Measurements from ENCODE around the gene POLR2L.
A peak's percentile ranks its signal among the peaks of the same experiment; 100 is the strongest.

Gene POLR2L

DNA sequence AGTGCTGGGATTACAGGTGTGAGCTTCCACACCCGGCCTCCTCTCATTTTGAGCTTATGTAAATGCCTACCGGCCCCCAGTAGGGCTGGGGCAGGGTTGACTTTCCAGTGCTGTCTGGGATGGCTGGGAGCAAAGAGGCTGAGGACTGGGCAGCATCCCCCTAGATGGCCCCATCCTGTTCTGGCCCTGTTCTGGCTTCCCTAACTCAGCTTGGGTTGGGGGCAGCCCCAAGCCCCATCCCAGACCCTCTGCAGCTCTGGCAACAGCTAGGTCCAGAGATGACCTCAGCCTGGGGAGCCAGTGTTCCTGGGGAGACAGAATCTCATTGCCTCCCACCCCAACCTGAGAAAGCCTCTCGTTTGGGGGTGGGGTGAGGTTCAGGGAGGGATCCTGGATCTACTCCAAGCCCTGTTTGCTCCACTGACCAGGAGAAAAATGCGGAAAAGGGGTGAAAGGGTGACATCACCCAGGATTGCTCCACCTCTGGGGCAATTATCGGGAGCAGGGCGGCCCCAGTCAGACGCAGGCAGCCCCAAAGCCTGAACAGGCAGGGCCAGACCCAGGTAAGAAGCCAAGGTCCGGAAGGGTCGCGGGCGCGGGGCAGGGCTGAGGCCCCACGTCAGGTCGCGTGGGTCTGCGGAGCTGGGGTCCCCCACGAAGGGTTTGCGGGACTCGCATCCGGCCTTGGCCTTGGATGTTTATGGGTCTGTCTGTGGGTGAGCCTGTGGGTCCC lies 23.8 kb downstream of the POLR2L start, which contains the start of gene PNPLA2:
PNPLA2 (plus strand) TSS at position 519 of the 733 bp plus-strand sequence. CDS start 805 bp downstream, outside the sequence.
- no peaks in the 10 kb centered on the region for H3K27me3 ChIP-seq (replicated peaks; ENCODE audit: control insufficient read depth, insufficient read depth, low read length)
- DNase-seq (ENCODE audit: extremely low read depth, insufficient read length): no peak
- TF ChIP-seq, protein P1, sequence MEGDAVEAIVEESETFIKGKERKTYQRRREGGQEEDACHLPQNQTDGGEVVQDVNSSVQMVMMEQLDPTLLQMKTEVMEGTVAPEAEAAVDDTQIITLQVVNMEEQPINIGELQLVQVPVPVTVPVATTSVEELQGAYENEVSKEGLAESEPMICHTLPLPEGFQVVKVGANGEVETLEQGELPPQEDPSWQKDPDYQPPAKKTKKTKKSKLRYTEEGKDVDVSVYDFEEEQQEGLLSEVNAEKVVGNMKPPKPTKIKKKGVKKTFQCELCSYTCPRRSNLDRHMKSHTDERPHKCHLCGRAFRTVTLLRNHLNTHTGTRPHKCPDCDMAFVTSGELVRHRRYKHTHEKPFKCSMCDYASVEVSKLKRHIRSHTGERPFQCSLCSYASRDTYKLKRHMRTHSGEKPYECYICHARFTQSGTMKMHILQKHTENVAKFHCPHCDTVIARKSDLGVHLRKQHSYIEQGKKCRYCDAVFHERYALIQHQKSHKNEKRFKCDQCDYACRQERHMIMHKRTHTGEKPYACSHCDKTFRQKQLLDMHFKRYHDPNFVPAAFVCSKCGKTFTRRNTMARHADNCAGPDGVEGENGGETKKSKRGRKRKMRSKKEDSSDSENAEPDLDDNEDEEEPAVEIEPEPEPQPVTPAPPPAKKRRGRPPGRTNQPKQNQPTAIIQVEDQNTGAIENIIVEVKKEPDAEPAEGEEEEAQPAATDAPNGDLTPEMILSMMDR (IDR thresholded peaks at IDR 0.05; ENCODE audit: insufficient read depth, low read length, poor library complexity, severe bottlenecking): no peak
- H3K4me3 ChIP-seq (replicated peaks; ENCODE audit: low read depth, low read length): peak within 1 kb of the TSS; percentile 82
- peaks cover 10% of the 10 kb centered on the region for H3K36me3 ChIP-seq (ENCODE audit: control insufficient read depth, insufficient read depth, low read length)

DNA sequence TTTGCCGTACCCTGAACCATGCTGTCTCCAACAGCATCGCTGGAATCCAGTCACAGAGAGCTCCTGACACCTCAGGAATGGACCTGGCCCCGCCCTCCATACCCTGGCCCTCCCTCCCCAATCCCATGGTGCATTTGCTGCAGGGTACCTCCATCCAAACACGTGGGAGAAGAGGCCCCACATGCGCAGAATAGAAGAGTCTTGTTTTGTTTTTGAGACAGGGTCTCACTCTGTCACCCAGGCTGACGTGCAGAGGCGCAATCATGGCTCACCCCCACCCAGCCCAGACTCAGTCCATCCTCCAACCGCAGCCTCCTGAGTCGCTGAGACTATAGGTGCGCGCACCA lies 25.9 kb downstream of the POLR2L start:
- TF ChIP-seq, protein P1 (IDR thresholded peaks at IDR 0.05; ENCODE audit: insufficient read depth, low read length, poor library complexity, severe bottlenecking): no peak
- Histone ChIP-seq H3K4me3 (replicated peaks; ENCODE audit: low read depth, low read length) (no peak overlapping the region), H3K36me3 (ENCODE audit: control insufficient read depth, insufficient read depth, low read length) (peaks cover 30% of the 10 kb centered on the region), H3K27me3 (replicated peaks; ENCODE audit: control insufficient read depth, insufficient read depth, low read length) (no peaks in the 10 kb centered on the region)
- no peak for DNase-seq (ENCODE audit: extremely low read depth, insufficient read length)

DNA sequence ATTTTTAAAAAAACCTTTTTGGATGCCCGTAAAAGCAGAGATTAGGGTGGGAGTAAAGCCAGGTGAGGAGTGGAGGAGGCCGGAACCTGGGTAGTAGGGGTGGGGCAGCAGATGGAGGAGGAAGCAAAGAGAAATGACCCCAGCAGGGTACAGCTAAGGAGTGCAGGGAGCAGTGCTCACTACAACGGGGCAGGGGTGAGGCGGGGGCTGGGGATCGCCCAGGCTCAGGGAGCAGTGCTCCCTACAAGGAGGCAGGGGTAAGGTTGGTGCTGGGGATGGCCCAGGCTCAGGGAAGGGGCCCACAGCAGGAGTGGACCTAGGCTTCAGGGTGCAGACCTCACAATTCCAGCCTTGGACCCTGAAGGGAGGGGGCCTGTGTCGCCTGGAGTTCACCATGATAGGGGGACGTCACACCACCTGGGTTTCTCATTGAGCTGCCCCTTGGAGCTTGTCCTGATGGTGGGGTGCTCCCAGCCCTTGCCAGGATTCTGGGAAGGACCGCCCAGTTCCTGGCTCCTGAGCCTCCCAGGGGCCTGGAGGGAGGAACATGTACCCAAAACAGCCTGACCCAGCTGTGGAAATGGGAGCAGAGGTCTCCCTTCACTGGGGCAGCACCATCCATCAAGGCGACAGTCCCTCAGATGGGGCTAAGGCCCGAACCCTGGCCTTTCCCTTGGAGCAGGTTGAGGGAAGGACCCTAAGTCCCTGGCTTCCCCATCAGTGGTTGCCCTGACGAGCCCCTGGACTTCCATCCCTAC lies 26.5 kb downstream of the POLR2L start:
- Histone ChIP-seq H3K36me3 (ENCODE audit: control insufficient read depth, insufficient read depth, low read length) (peaks cover 31% of the 10 kb centered on the region), H3K4me3 (replicated peaks; ENCODE audit: low read depth, low read length) (no peak overlapping the region), H3K27me3 (replicated peaks; ENCODE audit: control insufficient read depth, insufficient read depth, low read length) (no peaks in the 10 kb centered on the region)
- DNase-seq (ENCODE audit: extremely low read depth, insufficient read length): no peak
- TF ChIP-seq, protein P1 (IDR thresholded peaks at IDR 0.05; ENCODE audit: insufficient read depth, low read length, poor library complexity, severe bottlenecking): no peak

DNA sequence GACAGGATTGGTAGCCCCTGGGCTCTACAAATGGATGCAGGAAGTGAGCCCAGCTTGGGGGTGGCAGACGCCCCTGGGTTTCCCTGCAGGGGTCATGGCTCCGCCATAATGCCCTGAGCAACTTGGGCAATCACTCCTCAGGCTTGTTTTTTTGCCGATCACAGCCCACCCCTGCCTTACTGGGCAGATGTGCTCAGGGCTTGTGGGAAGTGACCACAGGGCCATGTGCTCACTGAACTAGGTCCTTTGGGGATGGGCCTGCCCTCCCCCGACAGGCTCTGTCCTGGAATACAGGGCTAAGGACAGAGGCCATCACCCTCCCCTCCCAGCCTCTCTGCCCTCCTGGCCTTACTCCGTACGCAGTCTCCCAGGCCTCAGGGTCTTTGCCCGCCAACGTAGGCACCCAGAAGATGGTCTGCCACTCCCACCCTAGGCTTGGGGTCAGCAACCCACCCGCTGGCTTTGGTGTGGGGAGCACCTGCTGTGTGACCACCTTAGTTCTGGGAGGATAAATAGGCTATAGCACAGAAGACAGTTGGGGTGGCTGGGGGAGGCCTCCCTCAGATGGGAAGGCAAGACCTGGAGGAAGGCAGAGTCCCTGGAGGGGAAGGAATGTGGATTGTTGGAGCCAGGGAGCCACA lies 28.8 kb downstream of the POLR2L start:
- Histone ChIP-seq H3K27me3 (replicated peaks; ENCODE audit: control insufficient read depth, insufficient read depth, low read length) (no peaks in the 10 kb centered on the region), H3K4me3 (replicated peaks; ENCODE audit: low read depth, low read length) (no peak overlapping the region), H3K36me3 (ENCODE audit: control insufficient read depth, insufficient read depth, low read length) (peaks cover 31% of the 10 kb centered on the region)
- DNase-seq (ENCODE audit: extremely low read depth, insufficient read length): no peak
- TF ChIP-seq, protein P1 (IDR thresholded peaks at IDR 0.05; ENCODE audit: insufficient read depth, low read length, poor library complexity, severe bottlenecking): no peak

DNA sequence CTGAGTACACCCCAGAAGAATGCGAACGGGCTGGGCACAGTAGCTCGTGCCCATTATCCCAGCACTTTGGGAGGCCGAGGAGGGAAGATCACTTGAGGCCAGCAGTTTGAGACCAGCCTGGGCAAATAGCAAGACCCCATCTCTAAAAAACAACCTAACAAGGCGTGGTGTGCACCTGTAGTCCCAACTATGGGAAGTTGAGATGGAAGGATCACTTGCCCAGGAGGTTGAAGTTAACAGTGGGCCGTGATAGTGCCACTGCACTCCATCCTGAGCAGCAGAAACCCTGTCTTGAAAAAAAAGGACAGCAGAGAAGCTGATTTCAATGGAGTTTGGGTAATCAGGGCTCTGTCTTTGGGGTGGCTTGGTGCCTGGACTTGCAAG lies 29.3 kb downstream of the POLR2L start:
- Histone ChIP-seq H3K4me3 (replicated peaks; ENCODE audit: low read depth, low read length) (no peak overlapping the region), H3K27me3 (replicated peaks; ENCODE audit: control insufficient read depth, insufficient read depth, low read length) (no peaks in the 10 kb centered on the region), H3K36me3 (ENCODE audit: control insufficient read depth, insufficient read depth, low read length) (peaks cover 31% of the 10 kb centered on the region)
- DNase-seq (ENCODE audit: extremely low read depth, insufficient read length): no peak
- TF ChIP-seq, protein P1 (IDR thresholded peaks at IDR 0.05; ENCODE audit: insufficient read depth, low read length, poor library complexity, severe bottlenecking): no peak

All from GM06990 (cell line).